Tibial nerve (tissue), 4 donors: Measurements from ENCODE around the gene PTPN3. TPM values are rescaled to one million over a fixed set of nuclear protein-coding genes. Genes with fewer than 3 reads are reported as not detected.
A peak's percentile ranks its signal among the peaks of the same experiment; 100 is the strongest.

ENCODE experiments used
- DNase-seq, 2 donors: peaks; one replicate each; pipeline ENCODE4 v3.0.0-alpha.2; 2019; ENCODE audit warnings: low spot score in 2 of 2
- H3K27ac ChIP-seq, 4 donors: fragments of 200-600 bp; sonication (generic) in 3 of 4; one replicate each; pipeline ENCODE4 v1.5.1; 2017 to 2019; ENCODE audit warnings: mild to moderate bottlenecking in 1 of 4
- H3K27me3 ChIP-seq, 2 donors: fragments of 200-600 bp; sonication (generic) in 1 of 2; one replicate each; pipeline versions ENCODE4 v1.5.1 to v1.6.0; 2017 to 2019
- H3K36me3 ChIP-seq, 3 donors: fragments of 200-600 bp; sonication (generic); one replicate each; pipeline ENCODE4 v1.5.1; 2018 to 2019
- H3K4me1 ChIP-seq, 4 donors: fragments of 200-600 bp; sonication (generic) in 3 of 4; one replicate each; pipeline ENCODE4 v1.5.1; 2017 to 2019
- H3K4me3 ChIP-seq, 4 donors: fragments of 200-600 bp; sonication (generic) in 3 of 4; one replicate each; pipeline ENCODE4 v1.5.1; 2017 to 2019; ENCODE audit warnings: mild to moderate bottlenecking in 1 of 4, moderate library complexity in 1 of 4
- H3K9me3 ChIP-seq, 4 donors: fragments of 200-600 bp; sonication (generic) in 3 of 4; one replicate each; pipeline ENCODE4 v1.5.1; 2017 to 2019
- CTCF ChIP-seq, 5 experiments: fragments of 200-600 bp in 3 of 5; fragments of 450-650 bp in 2 of 5; sonication (generic) in 3 of 5; IDR thresholded peaks; one replicate each; pipeline ENCODE4 v1.5.1; 2016 to 2019; ENCODE audit warnings: antibody characterized with exemption in 5 of 5, mild to moderate bottlenecking in 3 of 5, moderate library complexity in 2 of 5
- EP300 ChIP-seq, 2 donors: sonication (generic); formaldehyde crosslinking; IDR thresholded peaks; one replicate each; pipeline ENCODE4 v1.6.1; 2017; ENCODE audit warnings: antibody characterized with exemption in 2 of 2, mild to moderate bottlenecking in 1 of 2
- POLR2A ChIP-seq, 2 donors: fragments of 450-650 bp; IDR thresholded peaks; one replicate each; pipeline ENCODE4 v1.6.1; 2017; ENCODE audit warnings: antibody characterized with exemption in 2 of 2, mild to moderate bottlenecking in 2 of 2, moderate library complexity in 2 of 2
- whole genome bisulfite sequencing, 2 donors: methylation state at CpG; one replicate each; pipeline ENCODE4 v1.1.5; 2018; 5-methylcytosine and 5-hydroxymethylcytosine counted together
- total RNA-seq, 4 donors: library from RNA; depleted of rRNA; stranded (reverse); fragments of >200 nt; gene quantifications; one replicate each; pipeline ENCODE4 v1.1.0, GENCODE V29; 2016

The PTPN3 gene
- total RNA-seq, 4 donors from 2014 or later = 1.3 to 3.3 (median 1.8) TPM

- peaks cover 0 to 3% (median 0%) of the 10 kb centered on the region in 4 donors for H3K4me1 ChIP-seq
- TF ChIP-seq POLR2A (IDR thresholded peaks at IDR 0.05) (no peak), CTCF (IDR thresholded peaks at IDR 0.05) (no peak), EP300 (IDR thresholded peaks at IDR 0.05) (no peak)
- no peak for DNase-seq
- H3K4me3 ChIP-seq = no peak overlapping the region
- no peaks in the 10 kb centered on the region for H3K9me3 ChIP-seq
- no peaks in the 10 kb centered on the region for H3K36me3 ChIP-seq
- H3K27me3 ChIP-seq = no peaks in the 10 kb centered on the region
- H3K27ac ChIP-seq = peak overlapping the region in 1 of 4 donors; percentile 4
- WGBS, 2 donors = 54 to 68% methylated on average over 7 of the region's 7 CpGs
Measured at GRCh38 chr9:109473329-109473728, 24.8 kb downstream of the PTPN3 start.

GRCh38 chr9:109471475-109472393, 26.4 kb downstream of the PTPN3 start:
- Histone ChIP-seq H3K27me3 (no peaks in the 10 kb centered on the region), H3K27ac (no peak overlapping the region)
- WGBS, 2 donors = 56% methylated on average over 5 of the region's 5 CpGs

GRCh38 chr9:109469646-109470358, 28.3 kb downstream of the PTPN3 start:
- no peaks in the 10 kb centered on the region for H3K36me3 ChIP-seq
- H3K27me3 ChIP-seq = no peaks in the 10 kb centered on the region
- 31 to 43% methylated on average over 13 of the region's 13 CpGs for WGBS, 2 donors
- TF ChIP-seq EP300 (IDR thresholded peaks at IDR 0.05) = no peak
- peak; percentile 70 to 89 (median 84) for TF ChIP-seq CTCF (IDR thresholded peaks at IDR 0.05)
- no peak for TF ChIP-seq POLR2A (IDR thresholded peaks at IDR 0.05)
- no peak overlapping the region for H3K4me3 ChIP-seq
- peak; percentile 33 to 60 for DNase-seq
- peaks cover 0 to 3% (median 0%) of the 10 kb centered on the region in 4 donors for H3K4me1 ChIP-seq
- no peaks in the 10 kb centered on the region for H3K9me3 ChIP-seq
- H3K27ac ChIP-seq = peak overlapping the region in 2 of 4 donors; percentile 46 to 67

More at GRCh38 chr9:109471475-109472393, 26.4 kb downstream of the PTPN3 start:
- TF ChIP-seq CTCF (IDR thresholded peaks at IDR 0.05) = no peak
- TF ChIP-seq EP300 (IDR thresholded peaks at IDR 0.05) = no peak
- TF ChIP-seq POLR2A (IDR thresholded peaks at IDR 0.05) = no peak
- Histone ChIP-seq H3K4me3 (no peak overlapping the region), H3K9me3 (no peaks in the 10 kb centered on the region), H3K36me3 (no peaks in the 10 kb centered on the region), H3K4me1 (peaks cover 0 to 3% (median 0%) of the 10 kb centered on the region in 4 donors)
- no peak for DNase-seq

- no peak for DNase-seq
- no peak overlapping the region for H3K27ac ChIP-seq
- H3K27me3 ChIP-seq = no peaks in the 10 kb centered on the region
- 86 to 93% methylated on average over 5 of the region's 5 CpGs for WGBS, 2 donors
- H3K9me3 ChIP-seq = no peaks in the 10 kb centered on the region
- no peak overlapping the region for H3K4me3 ChIP-seq
- no peaks in the 10 kb centered on the region for H3K36me3 ChIP-seq
- H3K4me1 ChIP-seq = peaks cover 0 to 3% (median 0%) of the 10 kb centered on the region in 4 donors
- no peak for TF ChIP-seq POLR2A (IDR thresholded peaks at IDR 0.05)
- TF ChIP-seq EP300 (IDR thresholded peaks at IDR 0.05) = no peak
- TF ChIP-seq CTCF (IDR thresholded peaks at IDR 0.05) = no peak
Measured at GRCh38 chr9:109468927-109469326, 29.2 kb downstream of the PTPN3 start.
